ENCODE results near the gene FOXO6.

FOXO6 gene

GRCh38 chr1:41429641-41430035 is 68.4 kb downstream of the FOXO6 start:
- ATAC-seq, result no peak
- TF ChIP-seq ZNF8 (CRISPR knock-in tag; IDR thresholded peaks at IDR 0.05), result no peak
- TF ChIP-seq ARNTL (CRISPR knock-in tag; IDR thresholded peaks at IDR 0.05; ENCODE audit: borderline replicate concordance, low read depth), result no peak
- no peak for TF ChIP-seq CSRNP3 (CRISPR knock-in tag; IDR thresholded peaks at IDR 0.05)
- no peak for TF ChIP-seq ZNF565 (CRISPR knock-in tag; conservative IDR thresholded peaks at IDR 0.05; ENCODE audit: low read depth)
- TF ChIP-seq TCF4 (CRISPR knock-in tag; IDR thresholded peaks at IDR 0.05; ENCODE audit: borderline replicate concordance), result no peak
- no peak for TF ChIP-seq SNAI2 (CRISPR knock-in tag; IDR thresholded peaks at IDR 0.05)
- TF ChIP-seq ZNF70 (CRISPR knock-in tag; IDR thresholded peaks at IDR 0.05), result no peak
- no peak for TF ChIP-seq TOX (CRISPR knock-in tag; IDR thresholded peaks at IDR 0.05; ENCODE audit: borderline replicate concordance)
- no peak for TF ChIP-seq RARB (CRISPR knock-in tag; IDR thresholded peaks at IDR 0.05)
- no peak for TF ChIP-seq POU6F1 (CRISPR knock-in tag; IDR thresholded peaks at IDR 0.05; ENCODE audit: borderline replicate concordance, low read depth)
- TF ChIP-seq PPARA (CRISPR knock-in tag; IDR thresholded peaks at IDR 0.05; ENCODE audit: borderline replicate concordance), result no peak
- no peak for TF ChIP-seq PATZ1 (CRISPR knock-in tag; IDR thresholded peaks at IDR 0.05; ENCODE audit: borderline replicate concordance)
- no peak for TF ChIP-seq ZFP30 (CRISPR knock-in tag; IDR thresholded peaks at IDR 0.05)
- TF ChIP-seq BACH2 (CRISPR knock-in tag; IDR thresholded peaks at IDR 0.05; ENCODE audit: borderline replicate concordance), result no peak

DNA sequence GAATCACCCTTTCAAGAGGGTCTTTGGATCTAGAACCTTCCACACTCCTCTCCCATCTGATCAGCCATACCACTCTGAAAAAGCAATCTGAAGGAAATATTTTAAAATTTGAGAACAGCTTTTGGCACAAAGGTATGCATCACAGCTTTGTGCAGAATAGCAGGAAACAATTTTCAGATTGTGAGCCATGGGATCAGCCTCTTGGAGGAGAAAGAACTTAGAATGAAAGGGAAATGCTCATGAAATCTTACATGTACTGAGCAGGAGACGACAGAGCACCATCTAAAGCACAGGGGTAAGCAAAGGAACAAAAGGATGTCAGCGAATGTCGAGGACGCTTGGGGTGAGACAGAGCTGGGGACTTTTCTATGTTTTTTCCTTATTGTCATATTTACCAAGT is 68.8 kb downstream of the FOXO6 start:
- TF ChIP-seq CSDC2 (CRISPR knock-in tag; IDR thresholded peaks at IDR 0.05), result no peak
- no peak for TF ChIP-seq OSR1 (CRISPR knock-in tag; IDR thresholded peaks at IDR 0.05)
- TF ChIP-seq ZNF8 (CRISPR knock-in tag; IDR thresholded peaks at IDR 0.05), result no peak
- TF ChIP-seq, protein P1, sequence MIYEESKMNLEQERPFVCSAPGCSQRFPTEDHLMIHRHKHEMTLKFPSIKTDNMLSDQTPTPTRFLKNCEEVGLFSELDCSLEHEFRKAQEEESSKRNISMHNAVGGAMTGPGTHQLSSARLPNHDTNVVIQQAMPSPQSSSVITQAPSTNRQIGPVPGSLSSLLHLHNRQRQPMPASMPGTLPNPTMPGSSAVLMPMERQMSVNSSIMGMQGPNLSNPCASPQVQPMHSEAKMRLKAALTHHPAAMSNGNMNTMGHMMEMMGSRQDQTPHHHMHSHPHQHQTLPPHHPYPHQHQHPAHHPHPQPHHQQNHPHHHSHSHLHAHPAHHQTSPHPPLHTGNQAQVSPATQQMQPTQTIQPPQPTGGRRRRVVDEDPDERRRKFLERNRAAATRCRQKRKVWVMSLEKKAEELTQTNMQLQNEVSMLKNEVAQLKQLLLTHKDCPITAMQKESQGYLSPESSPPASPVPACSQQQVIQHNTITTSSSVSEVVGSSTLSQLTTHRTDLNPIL (CRISPR knock-in tag; IDR thresholded peaks at IDR 0.05; ENCODE audit: low read depth), result no peak
- no peak for TF ChIP-seq CSRNP3 (CRISPR knock-in tag; IDR thresholded peaks at IDR 0.05)
- TF ChIP-seq ZNF70 (CRISPR knock-in tag; IDR thresholded peaks at IDR 0.05), result no peak
- TF ChIP-seq BACH2 (CRISPR knock-in tag; IDR thresholded peaks at IDR 0.05; ENCODE audit: borderline replicate concordance), result no peak
- TF ChIP-seq ISL1 (CRISPR knock-in tag; IDR thresholded peaks at IDR 0.05), result no peak
- TF ChIP-seq SNAI2 (CRISPR knock-in tag; IDR thresholded peaks at IDR 0.05), result no peak
- TF ChIP-seq ZFP30 (CRISPR knock-in tag; IDR thresholded peaks at IDR 0.05), result no peak
- no peak for TF ChIP-seq GLIS3 (CRISPR knock-in tag; IDR thresholded peaks at IDR 0.05)
- TF ChIP-seq TOX (CRISPR knock-in tag; IDR thresholded peaks at IDR 0.05; ENCODE audit: borderline replicate concordance), result no peak
- TF ChIP-seq POU6F1 (CRISPR knock-in tag; IDR thresholded peaks at IDR 0.05; ENCODE audit: borderline replicate concordance, low read depth), result no peak
- TF ChIP-seq TCF4 (CRISPR knock-in tag; IDR thresholded peaks at IDR 0.05; ENCODE audit: borderline replicate concordance), result no peak
- no peak for TF ChIP-seq RARB (CRISPR knock-in tag; IDR thresholded peaks at IDR 0.05)
- TF ChIP-seq TSHZ2 (CRISPR knock-in tag; IDR thresholded peaks at IDR 0.05), result no peak
- no peak for ATAC-seq
